Measurements from ENCODE around the gene VSIG10.

DNA sequence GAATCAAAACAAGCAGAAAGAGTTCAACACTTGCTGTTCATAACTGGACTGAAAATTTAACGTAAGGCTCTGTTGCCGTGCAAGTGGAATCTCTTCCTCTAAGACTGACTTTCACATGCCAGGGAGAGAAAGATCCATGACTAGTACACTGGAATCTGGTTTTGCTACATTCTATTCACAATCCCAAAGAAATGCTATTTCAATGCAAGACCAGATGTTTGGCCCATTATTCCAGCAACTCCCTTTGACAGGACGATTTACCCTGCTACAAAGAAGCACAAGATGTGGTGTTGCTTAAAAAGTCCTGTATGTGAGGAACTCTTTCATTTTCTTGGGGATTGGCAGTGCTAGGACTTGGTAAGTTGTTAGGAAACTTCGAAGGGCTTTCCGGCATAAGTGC lies 69.9 kb downstream of the VSIG10 start:
- TF ChIP-seq, protein P1, sequence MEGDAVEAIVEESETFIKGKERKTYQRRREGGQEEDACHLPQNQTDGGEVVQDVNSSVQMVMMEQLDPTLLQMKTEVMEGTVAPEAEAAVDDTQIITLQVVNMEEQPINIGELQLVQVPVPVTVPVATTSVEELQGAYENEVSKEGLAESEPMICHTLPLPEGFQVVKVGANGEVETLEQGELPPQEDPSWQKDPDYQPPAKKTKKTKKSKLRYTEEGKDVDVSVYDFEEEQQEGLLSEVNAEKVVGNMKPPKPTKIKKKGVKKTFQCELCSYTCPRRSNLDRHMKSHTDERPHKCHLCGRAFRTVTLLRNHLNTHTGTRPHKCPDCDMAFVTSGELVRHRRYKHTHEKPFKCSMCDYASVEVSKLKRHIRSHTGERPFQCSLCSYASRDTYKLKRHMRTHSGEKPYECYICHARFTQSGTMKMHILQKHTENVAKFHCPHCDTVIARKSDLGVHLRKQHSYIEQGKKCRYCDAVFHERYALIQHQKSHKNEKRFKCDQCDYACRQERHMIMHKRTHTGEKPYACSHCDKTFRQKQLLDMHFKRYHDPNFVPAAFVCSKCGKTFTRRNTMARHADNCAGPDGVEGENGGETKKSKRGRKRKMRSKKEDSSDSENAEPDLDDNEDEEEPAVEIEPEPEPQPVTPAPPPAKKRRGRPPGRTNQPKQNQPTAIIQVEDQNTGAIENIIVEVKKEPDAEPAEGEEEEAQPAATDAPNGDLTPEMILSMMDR (IDR thresholded peaks at IDR 0.05; ENCODE audit: insufficient read depth, low read depth, low read length): no peak
- TF ChIP-seq EZH2 (IDR thresholded peaks at IDR 0.05; ENCODE audit: insufficient read depth, low read length): no peak
